CD4-positive, alpha-beta T cell treated with Interleukin-4 for 1 hour (primary cell): ENCODE results near the gene DAGLA.
"Not testable (repeated sequence)": the region's sequence is repeated elsewhere in the genome, so short reads cannot be mapped to it uniquely, and the experiment has no call there.

Experiments
- DNase-seq, 2 donors: peaks; one replicate each; pipeline ENCODE4 v3.0.0-alpha.2; 2020 to 2022

DAGLA gene

GRCh38 chr11:61679893-61680621 lies at the start of gene DAGLA:
Gene DAGLA (plus strand): TSS chr11:61680391. CDS start chr11:61720156, 39,765 bp downstream.
- DNase-seq = peak; percentile 70 to 81

- DNase-seq = no peak
Observed at GRCh38 chr11:61632096-61632495, 48.1 kb upstream of the DAGLA start.

- no peak for DNase-seq
Observed at GRCh38 chr11:61635304-61635703, 44.9 kb upstream of the DAGLA start.

- no peak for DNase-seq
Observed at GRCh38 chr11:61635787-61636186, 44.4 kb upstream of the DAGLA start.

GRCh38 chr11:61636676-61637075 lies 43.5 kb upstream of the DAGLA start:
- no peak for DNase-seq

GRCh38 chr11:61637277-61637676 lies 42.9 kb upstream of the DAGLA start:
- DNase-seq = no peak

GRCh38 chr11:61639816-61640443 lies 40.3 kb upstream of the DAGLA start:
- no peak for DNase-seq

GRCh38 chr11:61642162-61642561 lies 38.0 kb upstream of the DAGLA start:
- DNase-seq = no peak

GRCh38 chr11:61645179-61645868 lies 34.9 kb upstream of the DAGLA start:
- DNase-seq = no peak

GRCh38 chr11:61647529-61647928 lies 32.7 kb upstream of the DAGLA start:
- no peak for DNase-seq

GRCh38 chr11:61650781-61651571 lies 29.2 kb upstream of the DAGLA start:
- DNase-seq = no peak

GRCh38 chr11:61652135-61652534 lies 28.1 kb upstream of the DAGLA start:
- no peak for DNase-seq

- DNase-seq = peak in 1 of 2 donors; percentile 45
Observed at GRCh38 chr11:61654397-61654829, 25.8 kb upstream of the DAGLA start.

GRCh38 chr11:61655266-61656159 lies 24.7 kb upstream of the DAGLA start:
- DNase-seq = not testable (repeated sequence)

- no peak for DNase-seq
Observed at GRCh38 chr11:61656347-61657077, 23.7 kb upstream of the DAGLA start.

- no peak for DNase-seq
Observed at GRCh38 chr11:61657566-61658290, 22.5 kb upstream of the DAGLA start.

GRCh38 chr11:61659413-61660196 lies 20.6 kb upstream of the DAGLA start:
- no peak for DNase-seq

GRCh38 chr11:61660997-61661396 lies 19.2 kb upstream of the DAGLA start:
- not testable (repeated sequence) for DNase-seq

GRCh38 chr11:61666684-61667297 lies 13.4 kb upstream of the DAGLA start:
- DNase-seq = no peak
